SK-N-SH treated with all-trans-retinoic acid at 6 μM for 48 hours (cell line): Measurements from ENCODE around the gene GBX1.

Source experiments
- ATAC-seq: fragments of 200-7000 bp; cut with Tn5 transposase; 3 replicates; pipeline ENCODE4 v1.9.1; 2020; ENCODE audit warnings: mild to moderate bottlenecking, moderate library complexity
- ARNTL ChIP-seq: fragments of 450-650 bp; formaldehyde crosslinking; IDR thresholded peaks from 2 replicates; pipeline ENCODE4 v1.5.0; 2020; ENCODE audit warnings: low read depth, mild to moderate bottlenecking, moderate library complexity, borderline replicate concordance
- BACH2 ChIP-seq: fragments of 250-450 bp; sonication (Bioruptor Pico); IDR thresholded peaks from 2 replicates; pipeline ENCODE4 v1.9.0; 2021; ENCODE audit warnings: mild to moderate bottlenecking, borderline replicate concordance
- CREB5 ChIP-seq: fragments of 250-450 bp; sonication (Bioruptor Pico); IDR thresholded peaks from 2 replicates; pipeline ENCODE4 v1.5.1; 2020; ENCODE audit warnings: low read depth, mild to moderate bottlenecking, moderate library complexity
- CSDC2 ChIP-seq: fragments of 250-450 bp; sonication (Bioruptor Pico); IDR thresholded peaks from 2 replicates; pipeline ENCODE4 v1.5.0; 2020; ENCODE audit warnings: mild to moderate bottlenecking, moderate library complexity
- CSRNP3 ChIP-seq: fragments of 250-450 bp; sonication (Bioruptor Pico); IDR thresholded peaks from 2 replicates; pipeline ENCODE4 v1.5.1; 2021; ENCODE audit warnings: mild to moderate bottlenecking, moderate library complexity
- ESRRG ChIP-seq: fragments of 250-450 bp; sonication (Bioruptor Pico); IDR thresholded peaks from 2 replicates; pipeline ENCODE4 v1.6.1; 2021; ENCODE audit warnings: mild to moderate bottlenecking
- GLIS3 ChIP-seq: fragments of 250-450 bp; sonication (Bioruptor Pico); IDR thresholded peaks from 2 replicates; pipeline ENCODE4 v1.5.0; 2020; ENCODE audit warnings: mild to moderate bottlenecking, moderate library complexity
- ISL1 ChIP-seq: fragments of 250-450 bp; sonication (Bioruptor Pico); IDR thresholded peaks from 2 replicates; pipeline ENCODE4 v2.1.2; 2022; ENCODE audit warnings: mild to moderate bottlenecking, moderate library complexity
- OSR1 ChIP-seq: fragments of 250-450 bp; sonication (Bioruptor Pico); IDR thresholded peaks from 2 replicates; pipeline ENCODE4 v1.8.0; 2022; ENCODE audit warnings: moderate library complexity, mild to moderate bottlenecking, inconsistent platforms
- PATZ1 ChIP-seq: fragments of 250-450 bp; sonication (Bioruptor Pico); IDR thresholded peaks from 2 replicates; pipeline ENCODE4 v1.8.0; 2020; ENCODE audit warnings: mild to moderate bottlenecking, moderate library complexity, borderline replicate concordance
- POU6F1 ChIP-seq: fragments of 250-450 bp; sonication (Bioruptor Pico); IDR thresholded peaks from 2 replicates; pipeline ENCODE4 v1.8.0; 2021; ENCODE audit warnings: low read depth, mild to moderate bottlenecking, moderate library complexity, borderline replicate concordance
- PPARA ChIP-seq: fragments of 250-450 bp; sonication (Bioruptor Pico); IDR thresholded peaks from 2 replicates; pipeline ENCODE4 v1.5.0; 2020; ENCODE audit warnings: mild to moderate bottlenecking, borderline replicate concordance
- SNAI2 ChIP-seq: fragments of 250-450 bp; sonication (Bioruptor Pico); IDR thresholded peaks from 2 replicates; pipeline ENCODE4 v1.5.0; 2020; ENCODE audit warnings: mild to moderate bottlenecking, moderate library complexity
- TCF4 ChIP-seq: fragments of 250-450 bp; sonication (Bioruptor Pico); IDR thresholded peaks from 2 replicates; pipeline ENCODE4 v1.8.0; 2021; ENCODE audit warnings: mild to moderate bottlenecking, moderate library complexity, borderline replicate concordance
- TSHZ2 ChIP-seq: fragments of 250-450 bp; sonication (Bioruptor Pico); IDR thresholded peaks from 2 replicates; pipeline ENCODE4 v1.5.0; 2020; ENCODE audit warnings: mild to moderate bottlenecking, moderate library complexity
- ZC3H10 ChIP-seq: fragments of 250-450 bp; sonication (Bioruptor Pico); IDR thresholded peaks from 2 replicates; pipeline ENCODE4 v1.5.1; 2021; ENCODE audit warnings: mild to moderate bottlenecking, moderate library complexity
- ZFP3 ChIP-seq: fragments of 250-450 bp; sonication (Bioruptor Pico); IDR thresholded peaks from 2 replicates; pipeline ENCODE4 v1.5.0; 2020; ENCODE audit warnings: mild to moderate bottlenecking, moderate library complexity
- ZFP30 ChIP-seq: fragments of 450-650 bp; formaldehyde crosslinking; IDR thresholded peaks from 2 replicates; pipeline ENCODE4 v1.5.0; 2022; ENCODE audit warnings: mild to moderate bottlenecking, moderate library complexity
- ZNF565 ChIP-seq: fragments of 450-650 bp; formaldehyde crosslinking; conservative IDR thresholded peaks from 2 replicates; pipeline ENCODE4 v1.5.0; 2020; ENCODE audit warnings: low read depth, mild to moderate bottlenecking, moderate library complexity
- ZNF8 ChIP-seq: fragments of 450-650 bp; formaldehyde crosslinking; IDR thresholded peaks from 2 replicates; pipeline ENCODE4 v1.5.0; 2020; ENCODE audit warnings: mild to moderate bottlenecking, moderate library complexity

GBX1 gene

GRCh38 chr7:151213826-151214225 lies 46.3 kb upstream of the GBX1 start:
- ATAC-seq: no peak
- TF ChIP-seq OSR1 (no peak), PATZ1 (CRISPR knock-in tag) (no peak), SNAI2 (no peak), ISL1 (CRISPR knock-in tag) (no peak), CSRNP3 (CRISPR knock-in tag) (no peak), ZFP30 (CRISPR knock-in tag) (no peak), ARNTL (CRISPR knock-in tag) (no peak), TCF4 (CRISPR knock-in tag) (no peak), POU6F1 (no peak), PPARA (no peak), GLIS3 (CRISPR knock-in tag) (no peak), CSDC2 (no peak), ZNF8 (CRISPR knock-in tag) (no peak), BACH2 (CRISPR knock-in tag) (no peak), ZC3H10 (no peak)

GRCh38 chr7:151212626-151213025 lies 45.1 kb upstream of the GBX1 start:
- no peak for ATAC-seq
- TF ChIP-seq TCF4 (CRISPR knock-in tag): no peak
- TF ChIP-seq TSHZ2 (CRISPR knock-in tag): no peak
- TF ChIP-seq ZNF565: no peak
- TF ChIP-seq GLIS3 (CRISPR knock-in tag): no peak
- no peak for TF ChIP-seq SNAI2
- no peak for TF ChIP-seq OSR1
- TF ChIP-seq CSDC2: no peak
- TF ChIP-seq BACH2 (CRISPR knock-in tag): no peak
- TF ChIP-seq CSRNP3 (CRISPR knock-in tag): no peak

GRCh38 chr7:151211155-151211772 lies 43.8 kb upstream of the GBX1 start:
- TF ChIP-seq ZNF565 (no peak), ZC3H10 (no peak), CSRNP3 (CRISPR knock-in tag) (no peak), CREB5 (no peak), OSR1 (no peak), ZFP3 (CRISPR knock-in tag) (no peak), ESRRG (CRISPR knock-in tag) (no peak), PATZ1 (CRISPR knock-in tag) (no peak), ZFP30 (CRISPR knock-in tag) (no peak)
- ATAC-seq: no peak
